GM06990 (cell line): ENCODE measurements around the gene NTF4.

Experiments used
- DNase-seq: peaks from one replicate; pipeline ENCODE4 v3.0.0-alpha.2; 2011; ENCODE audit not compliant: insufficient read length; ENCODE audit errors: extremely low read depth
- H3K27me3 ChIP-seq: replicated peaks from 2 replicates; pipeline ENCODE4 v1.6.0; 2011; ENCODE audit warnings: low read length; ENCODE audit not compliant: control insufficient read depth, insufficient read depth
- H3K36me3 ChIP-seq: 2 replicates; pipeline ENCODE4 v1.5.1; 2011; ENCODE audit warnings: low read length; ENCODE audit not compliant: control insufficient read depth, insufficient read depth
- H3K4me3 ChIP-seq: replicated peaks from 2 replicates; pipeline ENCODE4 v1.5.1; 2011; ENCODE audit warnings: low read depth, mild to moderate bottlenecking, control low read depth, low read length
- CTCF ChIP-seq: IDR thresholded peaks from 2 replicates; pipeline ENCODE4 v1.5.1; 2011; ENCODE audit warnings: low read length, control low read depth, mild to moderate bottlenecking, inconsistent platforms; ENCODE audit not compliant: insufficient read depth, poor library complexity, severe bottlenecking

The NTF4 gene

GRCh38 chr19:49064768-49065611 is at the start of gene NTF4:
TSS of gene NTF4 (minus strand) at chr19:49064818. CDS start at chr19:49061997, 2,821 bp downstream.
- TF ChIP-seq CTCF: no peak
- Histone ChIP-seq H3K4me3 (no peak within 1 kb of the TSS), H3K36me3 (no peaks in the 10 kb centered on the region), H3K27me3 (no peaks in the 10 kb centered on the region; the same call in 1 of the 2 replicates)
- DNase-seq: no peak

GRCh38 chr19:49113762-49114629 is 49.4 kb upstream of the NTF4 start, which contains the start of gene LIN7B:
TSS of gene LIN7B (plus strand) at chr19:49114370. CDS start at chr19:49114405, 35 bp downstream.
- Histone ChIP-seq H3K27me3 (no peaks in the 10 kb centered on the region), H3K36me3 (peaks cover 5% of the 10 kb centered on the region), H3K4me3 (peak within 1 kb of the TSS; percentile 61)
- no peak for TF ChIP-seq CTCF
- DNase-seq: peak; percentile 86

GRCh38 chr19:49111218-49111998 is 46.8 kb upstream of the NTF4 start:
- H3K4me3 ChIP-seq: no peak overlapping the region
- no peak for TF ChIP-seq CTCF
- no peaks in the 10 kb centered on the region for H3K27me3 ChIP-seq
- H3K36me3 ChIP-seq: peaks cover 23% of the 10 kb centered on the region
- no peak for DNase-seq

GRCh38 chr19:49110567-49110966 is 45.9 kb upstream of the NTF4 start:
- DNase-seq: no peak
- no peak for TF ChIP-seq CTCF
- no peak overlapping the region for H3K4me3 ChIP-seq
- H3K36me3 ChIP-seq: peaks cover 26% of the 10 kb centered on the region
- no peaks in the 10 kb centered on the region for H3K27me3 ChIP-seq

- H3K36me3 ChIP-seq: peaks cover 31% of the 10 kb centered on the region
- no peak for DNase-seq
- H3K27me3 ChIP-seq: no peaks in the 10 kb centered on the region
- H3K4me3 ChIP-seq: no peak overlapping the region
- no peak for TF ChIP-seq CTCF
Observed at GRCh38 chr19:49109569-49110233, 45.1 kb upstream of the NTF4 start.
